Ectodermal cell (in vitro differentiated cells): ENCODE results near the gene CRYZL1.

Experiments used
- H3K27ac ChIP-seq: 2 replicates; pipeline ENCODE4 v1.7.0; 2013; ENCODE audit warnings: mild to moderate bottlenecking, low read depth, low read length; ENCODE audit not compliant: insufficient read depth, poor library complexity, severe bottlenecking
- H3K27me3 ChIP-seq: 2 replicates; pipeline ENCODE4 v1.7.0; 2013; ENCODE audit warnings: mild to moderate bottlenecking, low read length; ENCODE audit not compliant: insufficient read depth, control insufficient read depth, poor library complexity, severe bottlenecking
- H3K36me3 ChIP-seq: one replicate; pipeline ENCODE4 v1.7.0; 2013; ENCODE audit warnings: low read length; ENCODE audit not compliant: control insufficient read depth, insufficient read depth
- H3K4me1 ChIP-seq: one replicate; pipeline ENCODE4 v1.7.0; 2013; ENCODE audit warnings: low read length; ENCODE audit not compliant: control insufficient read depth, insufficient read depth
- H3K4me3 ChIP-seq: 2 replicates; pipeline ENCODE4 v1.7.0; 2013; ENCODE audit warnings: low read depth, low read length, control low read depth; ENCODE audit not compliant: insufficient read depth
- H3K9me3 ChIP-seq: 2 replicates; pipeline ENCODE4 v1.7.0; 2013; ENCODE audit warnings: mild to moderate bottlenecking, low read length, moderate library complexity; ENCODE audit not compliant: control insufficient read depth
- WGBS, 2 experiments: methylation state at CpG; one replicate each; pipeline ENCODE4 v1.1.7; 2013; ENCODE audit warnings: missing lambda C conversion rate in 2 of 2; 5-methylcytosine and 5-hydroxymethylcytosine counted together

Gene CRYZL1

DNA sequence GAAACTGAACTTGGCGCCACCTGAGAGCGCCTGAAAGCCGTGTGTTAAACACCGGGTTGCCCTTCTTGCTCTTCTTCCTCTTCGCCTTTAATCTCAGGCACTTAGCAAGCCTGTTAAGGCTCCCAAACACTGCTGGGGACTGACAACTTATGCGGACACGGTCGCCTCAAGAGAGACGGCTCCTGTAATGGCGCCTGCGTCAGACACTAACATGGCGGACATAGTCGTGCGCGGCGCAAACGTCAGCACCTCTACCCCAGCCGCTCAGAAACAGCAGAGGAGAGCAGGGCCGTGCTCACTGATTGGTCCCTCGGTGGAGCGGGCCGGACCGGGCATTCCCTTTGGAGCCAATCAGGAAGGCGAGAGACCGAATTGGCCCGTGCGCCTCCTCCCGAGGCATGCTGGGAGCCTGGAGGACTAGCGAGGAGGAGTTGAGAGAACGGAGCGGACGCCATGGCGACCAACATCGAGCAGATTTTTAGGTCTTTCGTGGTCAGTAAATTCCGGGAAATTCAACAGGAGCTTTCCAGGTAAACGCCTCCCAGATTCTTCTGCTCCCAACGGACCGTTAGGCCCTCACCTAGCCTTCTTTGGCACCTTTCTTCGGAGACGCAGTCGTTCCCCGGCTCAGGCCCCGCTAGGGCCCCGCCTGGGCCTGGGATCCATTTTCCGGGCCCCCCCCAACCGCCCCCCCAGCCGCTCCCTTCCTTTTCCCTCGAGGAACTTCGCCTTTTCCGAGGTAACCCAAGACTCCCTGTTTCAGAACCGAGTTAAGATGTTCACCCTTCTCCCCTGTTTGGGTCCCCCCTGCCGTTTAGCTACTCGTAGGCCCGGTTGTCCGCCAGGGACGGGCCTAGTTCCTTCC is 98.7 kb downstream of the CRYZL1 start, which contains the start of gene SON:
Gene SON (plus strand): TSS at position 399 of the 865 bp plus-strand sequence. CDS start 55 bp downstream, at position 454.
- Histone ChIP-seq H3K36me3 (peaks cover 23% of the 10 kb centered on the region), H3K4me1 (peaks cover 3% of the 10 kb centered on the region), H3K27me3 (no peaks in the 10 kb centered on the region), H3K27ac (peak within 1 kb of the TSS; percentile 98), H3K4me3 (peak within 1 kb of the TSS; percentile 93), H3K9me3 (no peaks in the 10 kb centered on the region)
- 0% methylated on average over 56 of the region's 57 CpGs for WGBS, 2 experiments

DNA sequence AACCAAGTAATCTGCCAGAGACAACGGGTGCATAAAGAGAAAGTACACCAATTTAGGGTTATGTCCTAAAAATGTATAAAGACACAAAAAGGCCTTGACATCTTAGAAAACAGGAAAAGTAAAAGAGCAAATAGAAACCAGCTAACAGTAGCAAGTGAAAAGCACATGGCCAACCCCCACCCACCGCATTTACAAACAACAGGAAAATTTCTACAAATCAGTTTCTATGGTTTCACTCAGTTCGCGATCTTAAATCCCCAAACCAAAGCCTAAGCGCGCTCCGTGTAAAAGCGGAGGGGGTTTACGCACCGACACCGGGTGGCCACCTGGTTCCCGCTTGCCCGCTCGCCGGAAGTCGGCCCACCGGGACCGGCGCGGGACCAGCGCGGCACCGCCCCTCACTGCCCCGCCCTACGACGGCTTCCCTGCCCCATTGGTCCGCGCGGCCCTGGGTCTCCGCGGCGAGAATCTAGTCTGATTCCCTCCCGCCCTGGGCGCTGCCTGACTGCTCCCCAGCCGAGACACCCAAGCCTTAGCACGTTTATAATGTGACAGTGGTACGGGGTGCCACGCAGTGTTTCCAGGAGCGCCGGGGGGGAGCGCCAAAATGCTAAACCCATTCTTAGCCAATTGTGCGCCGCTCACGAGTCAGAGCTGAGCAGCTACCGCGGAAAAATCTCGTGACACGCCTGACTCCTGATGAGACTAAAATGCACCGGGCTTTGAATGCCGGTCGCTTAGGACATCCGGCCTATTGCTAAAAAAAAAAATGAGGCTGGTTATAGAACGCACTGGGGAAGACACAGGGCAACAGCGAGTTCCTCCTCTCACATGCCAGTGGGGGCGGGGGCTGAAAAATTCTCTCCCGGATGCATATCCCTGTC is 99.5 kb downstream of the CRYZL1 start, which contains the start of gene GART:
Gene GART (minus strand): TSS at position 362 of the 884 bp plus-strand sequence. CDS start 2,802 bp downstream, outside the sequence.
- H3K9me3 ChIP-seq, result no peaks in the 10 kb centered on the region
- peaks cover 3% of the 10 kb centered on the region for H3K4me1 ChIP-seq
- no peaks in the 10 kb centered on the region for H3K27me3 ChIP-seq
- peak within 1 kb of the TSS; percentile 98 for H3K27ac ChIP-seq
- peaks cover 27% of the 10 kb centered on the region for H3K36me3 ChIP-seq
- WGBS, 2 experiments, result 0% methylated on average over 56 of the region's 56 CpGs
- peak within 1 kb of the TSS; percentile 93 for H3K4me3 ChIP-seq

DNA sequence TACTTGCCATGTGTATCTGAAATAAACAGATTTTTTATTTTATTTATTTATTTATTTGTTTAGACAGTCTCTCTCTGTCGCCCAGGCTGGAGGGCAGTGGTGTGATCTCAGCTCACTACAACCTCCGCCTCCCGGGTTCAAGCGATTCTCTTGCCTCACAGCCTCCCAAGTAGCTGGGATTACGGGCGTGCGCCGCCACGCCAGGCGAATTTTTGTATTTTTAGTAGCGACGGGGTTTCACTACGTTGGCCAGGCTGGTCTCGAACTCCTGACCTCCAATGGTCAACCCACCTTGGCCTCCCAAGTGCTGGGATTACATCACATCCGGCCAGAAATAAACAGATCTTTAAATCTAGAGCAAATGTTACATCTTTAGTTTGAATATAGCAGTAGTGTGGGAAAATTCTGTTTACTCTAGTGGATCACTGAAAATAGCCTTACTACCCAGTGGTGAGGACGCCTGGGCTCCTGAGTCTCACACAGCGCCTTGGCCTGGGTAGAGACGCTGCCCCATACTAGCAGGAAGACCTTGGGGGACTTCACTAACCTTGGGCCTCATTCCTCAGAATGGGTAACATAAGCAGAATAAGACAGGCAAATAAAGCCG is 100.3 kb downstream of the CRYZL1 start:
- H3K27ac ChIP-seq, result peak overlapping the region; percentile 98
- H3K27me3 ChIP-seq, result no peaks in the 10 kb centered on the region
- WGBS, 2 experiments, result 46 to 53% methylated on average over 18 to 19 of the region's 19 CpGs
- peaks cover 23% of the 10 kb centered on the region for H3K36me3 ChIP-seq
- peak overlapping the region; percentile 93 for H3K4me3 ChIP-seq
- no peaks in the 10 kb centered on the region for H3K9me3 ChIP-seq
- peaks cover 3% of the 10 kb centered on the region for H3K4me1 ChIP-seq

DNA sequence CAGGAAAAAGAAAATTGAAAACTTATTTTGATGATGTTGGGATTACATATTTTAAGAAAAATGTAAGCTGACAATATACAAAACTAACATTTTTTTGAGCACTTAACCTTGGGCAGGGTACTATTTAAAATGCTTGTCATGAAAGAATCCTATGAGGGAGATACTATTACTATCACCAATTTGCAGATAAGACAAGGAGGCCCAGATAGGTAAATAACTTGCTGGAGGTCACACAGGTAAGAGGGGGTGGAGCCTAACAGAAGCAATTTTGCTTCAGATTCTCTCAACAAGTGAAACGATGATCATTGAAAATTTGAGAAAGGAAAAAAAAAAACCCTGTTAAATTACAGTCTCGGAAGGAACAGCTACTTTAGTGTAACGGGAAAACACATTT is 100.8 kb downstream of the CRYZL1 start:
- peaks cover 23% of the 10 kb centered on the region for H3K36me3 ChIP-seq
- 60 to 94% methylated on average over 1 to 3 of the region's 3 CpGs for WGBS, 2 experiments
- H3K4me1 ChIP-seq, result peaks cover 3% of the 10 kb centered on the region
- H3K27me3 ChIP-seq, result no peaks in the 10 kb centered on the region
- H3K9me3 ChIP-seq, result no peaks in the 10 kb centered on the region
- H3K27ac ChIP-seq, result no peak overlapping the region
- peak overlapping the region; percentile 17 for H3K4me3 ChIP-seq

DNA sequence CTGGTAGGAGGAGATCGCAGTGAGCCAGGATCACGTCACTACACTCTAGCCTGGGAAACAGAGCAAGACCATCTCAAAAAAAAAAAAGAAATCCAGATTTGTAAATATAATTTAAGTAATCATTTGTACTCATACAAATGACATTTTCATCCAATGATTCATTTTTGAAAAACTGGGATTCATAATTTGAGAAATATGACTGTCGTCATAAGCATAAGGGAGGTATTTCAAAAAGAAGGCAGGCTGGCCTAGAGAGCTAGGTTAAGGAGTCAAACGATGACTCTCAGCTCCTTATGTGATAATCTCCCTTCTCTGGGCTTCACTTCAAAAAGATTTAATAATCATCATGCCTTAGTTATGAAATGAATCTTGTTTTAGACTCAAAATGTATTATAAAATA is 101.9 kb downstream of the CRYZL1 start:
- Histone ChIP-seq H3K27ac (no peak overlapping the region), H3K4me3 (no peak overlapping the region), H3K4me1 (peaks cover 3% of the 10 kb centered on the region), H3K36me3 (peaks cover 31% of the 10 kb centered on the region), H3K9me3 (no peaks in the 10 kb centered on the region), H3K27me3 (no peaks in the 10 kb centered on the region)
- WGBS, 2 experiments, result 95 to 97% methylated on average over 3 to 4 of the region's 4 CpGs
